ENCODE data around the gene IKZF2. TPM values are rescaled to one million over a fixed set of nuclear protein-coding genes. Genes with fewer than 3 reads are reported as not detected.

IKZF2 gene
- total and polyA plus RNA-seq, 9 of the 15 experiments (the other 6 are each of a cell fraction or from before 2014, with no cell fraction given), result 0.04 to 0.54 (median 0.22) TPM

DNA sequence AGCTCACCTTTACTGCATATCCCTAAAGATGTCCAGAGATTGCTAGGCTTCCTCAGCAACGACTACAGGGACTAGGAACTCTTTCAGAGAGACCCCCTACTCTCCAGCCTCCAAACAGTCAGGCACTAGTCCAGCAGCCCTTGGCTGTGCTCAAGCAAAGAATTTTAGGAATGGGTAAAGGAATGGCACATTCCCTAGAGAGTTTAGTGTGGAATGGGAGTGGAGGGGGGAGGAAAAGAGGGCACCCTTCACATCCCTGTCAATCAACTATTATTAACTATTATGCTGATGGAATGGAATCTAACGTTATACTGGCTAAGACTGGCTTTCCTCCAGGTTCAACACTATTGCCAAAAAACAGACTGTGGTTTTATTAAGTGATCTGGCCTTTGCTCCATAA is 64.8 kb downstream of the IKZF2 start (continued):
- no peak for TF ChIP-seq ZEB2 (IDR thresholded peaks at IDR 0.05)

DNA sequence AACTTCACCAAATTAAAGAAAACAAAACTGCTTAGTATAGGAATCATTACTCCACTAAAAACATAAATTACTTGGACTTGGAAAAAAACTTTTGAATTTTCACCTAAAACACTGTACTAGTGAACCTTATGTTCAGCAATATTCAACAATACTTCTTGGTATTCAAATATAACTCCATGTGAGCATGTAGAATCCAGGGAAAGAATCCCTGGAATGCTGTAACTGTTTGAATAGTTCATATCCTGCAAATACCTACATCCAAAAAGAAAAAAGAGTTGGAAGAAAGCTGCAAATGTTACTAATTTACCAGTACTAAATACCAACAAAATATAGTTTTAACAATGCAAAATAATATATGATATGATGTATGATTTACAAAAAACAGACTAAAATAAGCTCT is 65.4 kb downstream of the IKZF2 start:
- CTCF ChIA-PET (ENCODE audit: low intra/inter-chr PET ratio), result no interaction called here
- no peak for FAIRE-seq
- no peak for DNase-seq (ENCODE audit: extremely low read depth in 1 of 4, low spot score in 3 of 4)
- H3K27me3 ChIP-seq (ENCODE audit: control insufficient read depth in 2 of 2, insufficient read depth in 2 of 2, low read length in 2 of 2), result no peaks in the 10 kb centered on the region
- no peak overlapping the region for H2AFZ ChIP-seq (ENCODE audit: low read depth, low read length)
- POLR2A ChIA-PET, result no interaction called here
- H3K9ac ChIP-seq (ENCODE audit: insufficient read depth in 1 of 2, low read depth in 2 of 2, low read length in 2 of 2), result no peak overlapping the region
- no peaks in the 10 kb centered on the region for H3K36me3 ChIP-seq (ENCODE audit: control insufficient read depth, insufficient read depth, low read length)
- intact Hi-C loops (cut with micrococcal nuclease) (no loop called here), in situ Hi-C loops (cut with MboI) (no loop called here)
- no peaks in the 10 kb centered on the region for H3K4me1 ChIP-seq (replicated peaks in 1 of 2; ENCODE audit: control insufficient read depth in 2 of 2, insufficient read depth in 2 of 2, low read length in 2 of 2)
- no TSS peak for BruUV-seq (replicated peaks)
- no peaks in the 10 kb centered on the region for H3K9me1 ChIP-seq (ENCODE audit: control insufficient read depth, insufficient read depth, low read length)
- no peak overlapping the region for H3K4me2 ChIP-seq (ENCODE audit: insufficient read depth, low read length)
- no peaks in the 10 kb centered on the region for H3K79me2 ChIP-seq (ENCODE audit: control insufficient read depth, insufficient read depth, low read length)
- H3K27ac ChIP-seq (ENCODE audit: extremely low read depth, low read depth, low read length), result no peak overlapping the region
- no peaks in the 10 kb centered on the region for H3K9me3 ChIP-seq (replicated peaks; ENCODE audit: control insufficient read depth, insufficient read depth, low read depth, low read length)
- no peak for ATAC-seq
- no peak overlapping the region for H3K4me3 ChIP-seq
- H4K20me1 ChIP-seq (replicated peaks; ENCODE audit: control insufficient read depth, insufficient read depth, low read length), result no peaks in the 10 kb centered on the region
- no peak for TF ChIP-seq ADNP (tag; IDR thresholded peaks at IDR 0.05)
- TF ChIP-seq ZBED1 (IDR thresholded peaks at IDR 0.05), result no peak
- TF ChIP-seq CBFB (CRISPR knock-in tag; IDR thresholded peaks at IDR 0.05), result no peak
- no peak for TF ChIP-seq CSDE1 (IDR thresholded peaks at IDR 0.05)
- TF ChIP-seq MTA1 (IDR thresholded peaks at IDR 0.05; ENCODE audit: borderline replicate concordance), result no peak
- no peak for TF ChIP-seq LEF1 (IDR thresholded peaks at IDR 0.05)
- TF ChIP-seq MTA2 (IDR thresholded peaks at IDR 0.05; ENCODE audit: low read depth), result no peak
- TF ChIP-seq, protein P1, sequence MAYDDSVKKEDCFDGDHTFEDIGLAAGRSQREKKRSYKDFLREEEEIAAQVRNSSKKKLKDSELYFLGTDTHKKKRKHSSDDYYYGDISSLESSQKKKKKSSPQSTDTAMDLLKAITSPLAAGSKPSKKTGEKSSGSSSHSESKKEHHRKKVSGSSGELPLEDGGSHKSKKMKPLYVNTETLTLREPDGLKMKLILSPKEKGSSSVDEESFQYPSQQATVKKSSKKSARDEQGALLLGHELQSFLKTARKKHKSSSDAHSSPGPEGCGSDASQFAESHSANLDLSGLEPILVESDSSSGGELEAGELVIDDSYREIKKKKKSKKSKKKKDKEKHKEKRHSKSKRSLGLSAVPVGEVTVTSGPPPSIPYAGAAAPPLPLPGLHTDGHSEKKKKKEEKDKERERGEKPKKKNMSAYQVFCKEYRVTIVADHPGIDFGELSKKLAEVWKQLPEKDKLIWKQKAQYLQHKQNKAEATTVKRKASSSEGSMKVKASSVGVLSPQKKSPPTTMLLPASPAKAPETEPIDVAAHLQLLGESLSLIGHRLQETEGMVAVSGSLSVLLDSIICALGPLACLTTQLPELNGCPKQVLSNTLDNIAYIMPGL (CRISPR knock-in tag; IDR thresholded peaks at IDR 0.05), result no peak
- no peak for TF ChIP-seq SIX5 (IDR thresholded peaks at IDR 0.05; ENCODE audit: borderline replicate concordance in 1 of 2, insufficient read depth in 1 of 2, low read depth in 1 of 2, low read length in 2 of 2)
- TF ChIP-seq RBM17 (IDR thresholded peaks at IDR 0.05; ENCODE audit: borderline replicate concordance, low read depth, low read length), result no peak
- TF ChIP-seq KDM2B (CRISPR knock-in tag; IDR thresholded peaks at IDR 0.05), result no peak
- TF ChIP-seq HMGN3 (IDR thresholded peaks at IDR 0.05; ENCODE audit: borderline replicate concordance, extremely low read depth, insufficient read length, low read depth, low read length), result no peak
- TF ChIP-seq, protein P2, sequence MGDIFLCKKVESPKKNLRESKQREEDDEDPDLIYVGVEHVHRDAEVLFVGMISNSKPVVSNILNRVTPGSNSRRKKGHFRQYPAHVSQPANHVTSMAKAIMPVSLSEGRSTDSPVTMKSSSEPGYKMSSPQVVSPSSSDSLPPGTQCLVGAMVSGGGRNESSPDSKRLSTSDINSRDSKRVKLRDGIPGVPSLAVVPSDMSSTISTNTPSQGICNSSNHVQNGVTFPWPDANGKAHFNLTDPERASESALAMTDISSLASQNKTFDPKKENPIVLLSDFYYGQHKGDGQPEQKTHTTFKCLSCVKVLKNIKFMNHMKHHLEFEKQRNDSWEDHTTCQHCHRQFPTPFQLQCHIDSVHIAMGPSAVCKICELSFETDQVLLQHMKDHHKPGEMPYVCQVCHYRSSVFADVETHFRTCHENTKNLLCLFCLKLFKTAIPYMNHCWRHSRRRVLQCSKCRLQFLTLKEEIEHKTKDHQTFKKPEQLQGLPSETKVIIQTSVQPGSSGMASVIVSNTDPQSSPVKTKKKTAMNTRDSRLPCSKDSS (IDR thresholded peaks at IDR 0.05; ENCODE audit: low read depth, partially characterized antibody), result no peak
- TF ChIP-seq, protein P3, sequence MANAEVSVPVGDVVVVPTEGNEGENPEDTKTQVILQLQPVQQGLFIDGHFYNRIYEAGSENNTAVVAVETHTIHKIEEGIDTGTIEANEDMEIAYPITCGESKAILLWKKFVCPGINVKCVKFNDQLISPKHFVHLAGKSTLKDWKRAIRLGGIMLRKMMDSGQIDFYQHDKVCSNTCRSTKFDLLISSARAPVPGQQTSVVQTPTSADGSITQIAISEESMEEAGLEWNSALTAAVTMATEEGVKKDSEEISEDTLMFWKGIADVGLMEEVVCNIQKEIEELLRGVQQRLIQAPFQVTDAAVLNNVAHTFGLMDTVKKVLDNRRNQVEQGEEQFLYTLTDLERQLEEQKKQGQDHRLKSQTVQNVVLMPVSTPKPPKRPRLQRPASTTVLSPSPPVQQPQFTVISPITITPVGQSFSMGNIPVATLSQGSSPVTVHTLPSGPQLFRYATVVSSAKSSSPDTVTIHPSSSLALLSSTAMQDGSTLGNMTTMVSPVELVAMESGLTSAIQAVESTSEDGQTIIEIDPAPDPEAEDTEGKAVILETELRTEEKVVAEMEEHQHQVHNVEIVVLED (CRISPR knock-in tag; IDR thresholded peaks at IDR 0.05), result no peak
- no peak for TF ChIP-seq ZNF561 (CRISPR knock-in tag; conservative IDR thresholded peaks at IDR 0.05)
- TF ChIP-seq TEAD2 (tag; IDR thresholded peaks at IDR 0.05), result no peak
